SK-N-SH (cell line): ENCODE results near the gene LCORL. TPM values are rescaled to one million over a fixed set of nuclear protein-coding genes. Genes with fewer than 3 reads are reported as not detected.

Experiments used
- CTCF ChIA-PET: fragments of 300-600, 350-600 bp; formaldehyde crosslinking; extraction: SDS; loops from one replicate; lab custom pipeline; 2021; lab: Yijun Ruan, JAX
- POLR2A ChIA-PET: fragments of 350-600 bp; sonication (Branson Sonifier 250); formaldehyde crosslinking; extraction: SDS; loops from one replicate; lab custom pipeline; 2020; ENCODE audit warnings: antibody characterized with exemption, inconsistent platforms; lab: Yijun Ruan, JAX
- DNase-seq: peaks from one replicate; pipeline ENCODE4 v3.0.0; 2012
- H2AFZ ChIP-seq: fragments of 200-600 bp; sonication (generic); 2 replicates; pipeline ENCODE4 v1.8.1; 2016; ENCODE audit warnings: antibody characterized with exemption, mild to moderate bottlenecking, low read depth
- H3F3A ChIP-seq: fragments of 200-600 bp; sonication (generic); replicated peaks from 2 replicates; pipeline ENCODE3; 2016; ENCODE audit warnings: antibody characterized with exemption, mild to moderate bottlenecking; ENCODE audit not compliant: insufficient read depth
- H3K27ac ChIP-seq, 2 experiments: fragments of 200-500 bp in 1 of 2; fragments of 200-600 bp in 1 of 2; sonication (Bioruptor generic) in 1 of 2; sonication (generic), shearing (Covaris generic) in 1 of 2; 2 replicates each; pipeline versions ENCODE4 v1.5.1 to v1.6.1; 2014 to 2016; ENCODE audit warnings: low read depth in 2 of 2, inconsistent platforms in 1 of 2, low read length in 1 of 2, mild to moderate bottlenecking in 1 of 2, mixed read lengths in 1 of 2
- H3K27me3 ChIP-seq: fragments of 200-600 bp; sonication (generic), shearing (Covaris generic); 2 replicates; pipeline ENCODE4 v1.6.1; 2016; ENCODE audit warnings: mixed run types; ENCODE audit not compliant: insufficient read depth
- H3K36me3 ChIP-seq, 2 experiments: fragments of 200-500 bp in 1 of 2; fragments of 200-600 bp in 1 of 2; sonication (Bioruptor generic) in 1 of 2; sonication (generic) in 1 of 2; replicated peaks in 1 of 2; 2 replicates each; pipeline versions ENCODE3 to v1.5.1; 2014 to 2016; ENCODE audit warnings: low read length in 1 of 2, mild to moderate bottlenecking in 1 of 2; ENCODE audit not compliant: insufficient read depth in 2 of 2, control insufficient read depth in 1 of 2
- H3K4me1 ChIP-seq, 2 experiments: fragments of 200-500 bp in 1 of 2; fragments of 200-600 bp in 1 of 2; sonication (Bioruptor generic) in 1 of 2; sonication (generic), shearing (Covaris generic) in 1 of 2; 2 replicates each; pipeline versions ENCODE4 v1.5.1 to v1.6.1; 2014 to 2016; ENCODE audit warnings: low read depth in 1 of 2, low read length in 1 of 2, mixed run types in 1 of 2; ENCODE audit not compliant: insufficient read depth in 2 of 2, control insufficient read depth in 1 of 2
- H3K4me2 ChIP-seq: fragments of 200-600 bp; sonication (generic), shearing (Covaris generic); 2 replicates; pipeline ENCODE4 v1.6.1; 2017; ENCODE audit warnings: mixed run types
- H3K4me3 ChIP-seq, 2 experiments: fragments of 200-500 bp in 1 of 2; fragments of 200-600 bp in 1 of 2; sonication (Bioruptor generic) in 1 of 2; sonication (generic), shearing (Covaris generic) in 1 of 2; 2 replicates each; pipeline versions ENCODE4 v1.5.1 to v1.8.1; 2014 to 2016; ENCODE audit warnings: low read depth in 2 of 2, inconsistent platforms in 1 of 2, low read length in 1 of 2, mild to moderate bottlenecking in 1 of 2, mixed read lengths in 1 of 2, moderate library complexity in 1 of 2
- H3K79me2 ChIP-seq: fragments of 200-600 bp; sonication (generic); 2 replicates; pipeline ENCODE4 v1.8.1; 2017; ENCODE audit warnings: mild to moderate bottlenecking; ENCODE audit not compliant: insufficient read depth
- H3K9ac ChIP-seq: fragments of 200-600 bp; sonication (generic); 2 replicates; pipeline ENCODE4 v1.6.1; 2017; ENCODE audit warnings: mixed run types
- H3K9me2 ChIP-seq: fragments of 200-600 bp; sonication (generic); 2 replicates; pipeline ENCODE4 v1.6.1; 2017; ENCODE audit warnings: mixed run types
- H3K9me3 ChIP-seq: fragments of 200-600 bp; sonication (generic); 2 replicates; pipeline ENCODE4 v1.6.1; 2017; ENCODE audit warnings: mixed run types, mild to moderate bottlenecking, moderate library complexity
- H4K20me1 ChIP-seq: fragments of 200-600 bp; sonication (generic); 2 replicates; pipeline ENCODE4 v1.6.1; 2017; ENCODE audit warnings: mild to moderate bottlenecking, mixed run types; ENCODE audit not compliant: insufficient read depth
- CHD2 ChIP-seq: fragments of 150-350 bp; IDR thresholded peaks from 2 replicates; pipeline ENCODE4 v1.6.1; 2018; ENCODE audit warnings: low read length; ENCODE audit not compliant: partially characterized antibody
- ELF1 ChIP-seq: IDR thresholded peaks from 2 replicates; pipeline ENCODE4 v1.4.0; 2012
- EP300 ChIP-seq, 2 experiments: IDR thresholded peaks; 2 replicates each; pipeline versions ENCODE4 v1.4.0 to v1.6.1; 2012; ENCODE audit warnings: borderline replicate concordance in 1 of 2, low read depth in 1 of 2, low read length in 1 of 2
- GABPA ChIP-seq: IDR thresholded peaks from 2 replicates; pipeline ENCODE4 v1.4.0; 2012; ENCODE audit warnings: low read depth, mild to moderate bottlenecking
- MEF2A ChIP-seq: IDR thresholded peaks from 2 replicates; pipeline ENCODE4 v1.4.0; 2012; ENCODE audit warnings: low read depth, borderline replicate concordance
- NFIC ChIP-seq: IDR thresholded peaks from 2 replicates; pipeline ENCODE4 v1.4.0; 2012; ENCODE audit warnings: borderline replicate concordance
- NRF1 ChIP-seq: IDR thresholded peaks from 2 replicates; pipeline ENCODE4 v1.6.1; 2012; ENCODE audit warnings: low read depth, mild to moderate bottlenecking, low read length
- POLR2AphosphoS5 ChIP-seq: IDR thresholded peaks from 2 replicates; pipeline ENCODE4 v1.6.1; 2012; ENCODE audit warnings: low read depth, low read length
- RCOR1 ChIP-seq: fragments of 150-350 bp; IDR thresholded peaks from 2 replicates; pipeline ENCODE4 v1.6.1; 2017; ENCODE audit warnings: antibody characterized with exemption, low read length
- RFX5 ChIP-seq: IDR thresholded peaks from 2 replicates; pipeline ENCODE4 v1.6.1; 2012; ENCODE audit warnings: mild to moderate bottlenecking, improper control_type of control experiment, low read length
- TAF1 ChIP-seq: IDR thresholded peaks from 2 replicates; pipeline ENCODE4 v1.6.1; 2012; ENCODE audit warnings: low read depth, mild to moderate bottlenecking, low read length, moderate library complexity, borderline replicate concordance
- WGBS: methylation state at CpG from one replicate; pipeline ENCODE4 v1.1.6; 2017; ENCODE audit warnings: low lambda C conversion rate; 5-methylcytosine and 5-hydroxymethylcytosine counted together
- polyA plus RNA-seq, 3 experiments: library from polyadenylated mRNA; depleted of rRNA; stranded (reverse); fragments of >200 nt; gene quantifications; 2 replicates each; pipeline ENCODE4 v1.2.3, GENCODE V29; 2012
- TF ChIP-seq, protein P1 (sequence below): IDR thresholded peaks from 2 replicates; pipeline ENCODE4; 2012
- TF ChIP-seq, protein P2 (sequence below): IDR thresholded peaks from 2 replicates; pipeline ENCODE4 v1.4.0; 2012; ENCODE audit warnings: low read depth, borderline replicate concordance
- TF ChIP-seq, protein P3 (sequence below): fragments of 200-600 bp; sonication (generic); IDR thresholded peaks from 2 replicates; pipeline ENCODE4 v1.6.1; 2017; ENCODE audit warnings: antibody characterized with exemption, mild to moderate bottlenecking, moderate library complexity

LCORL gene
- polyA plus RNA-seq, 1 of the 3 experiments (the other 2 are of a cell fraction) = 1.9 TPM

DNA sequence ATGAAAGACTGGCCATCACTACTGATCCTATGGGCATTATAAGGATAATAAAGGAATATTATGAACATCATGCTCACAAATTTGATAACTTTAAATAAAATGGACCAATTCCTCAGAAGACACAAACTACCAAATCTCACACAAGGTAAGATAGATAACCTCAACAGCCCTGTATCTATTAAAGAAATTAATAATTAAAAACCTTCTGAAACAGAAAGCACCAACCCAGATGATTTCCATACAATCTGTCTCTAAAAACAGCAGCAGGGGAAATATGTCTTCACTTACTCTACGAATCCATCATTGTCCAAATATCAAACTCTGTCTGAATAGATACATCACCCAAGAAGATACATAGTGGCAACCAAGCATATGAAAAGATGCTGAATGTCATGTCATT lies 55.2 kb downstream of the LCORL start (continued):
- TF ChIP-seq RFX5 (no peak), GABPA (no peak), EP300 (IDR thresholded peaks at IDR 0.05; ENCODE audit: borderline replicate concordance in 1 of 2, low read depth in 1 of 2, low read length in 1 of 2) (no peak), TAF1 (no peak)
- TF ChIP-seq, protein P1, sequence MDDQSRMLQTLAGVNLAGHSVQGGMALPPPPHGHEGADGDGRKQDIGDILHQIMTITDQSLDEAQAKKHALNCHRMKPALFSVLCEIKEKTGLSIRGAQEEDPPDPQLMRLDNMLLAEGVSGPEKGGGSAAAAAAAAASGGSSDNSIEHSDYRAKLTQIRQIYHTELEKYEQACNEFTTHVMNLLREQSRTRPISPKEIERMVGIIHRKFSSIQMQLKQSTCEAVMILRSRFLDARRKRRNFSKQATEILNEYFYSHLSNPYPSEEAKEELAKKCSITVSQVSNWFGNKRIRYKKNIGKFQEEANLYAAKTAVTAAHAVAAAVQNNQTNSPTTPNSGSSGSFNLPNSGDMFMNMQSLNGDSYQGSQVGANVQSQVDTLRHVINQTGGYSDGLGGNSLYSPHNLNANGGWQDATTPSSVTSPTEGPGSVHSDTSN = no peak
- TF ChIP-seq, protein P2, sequence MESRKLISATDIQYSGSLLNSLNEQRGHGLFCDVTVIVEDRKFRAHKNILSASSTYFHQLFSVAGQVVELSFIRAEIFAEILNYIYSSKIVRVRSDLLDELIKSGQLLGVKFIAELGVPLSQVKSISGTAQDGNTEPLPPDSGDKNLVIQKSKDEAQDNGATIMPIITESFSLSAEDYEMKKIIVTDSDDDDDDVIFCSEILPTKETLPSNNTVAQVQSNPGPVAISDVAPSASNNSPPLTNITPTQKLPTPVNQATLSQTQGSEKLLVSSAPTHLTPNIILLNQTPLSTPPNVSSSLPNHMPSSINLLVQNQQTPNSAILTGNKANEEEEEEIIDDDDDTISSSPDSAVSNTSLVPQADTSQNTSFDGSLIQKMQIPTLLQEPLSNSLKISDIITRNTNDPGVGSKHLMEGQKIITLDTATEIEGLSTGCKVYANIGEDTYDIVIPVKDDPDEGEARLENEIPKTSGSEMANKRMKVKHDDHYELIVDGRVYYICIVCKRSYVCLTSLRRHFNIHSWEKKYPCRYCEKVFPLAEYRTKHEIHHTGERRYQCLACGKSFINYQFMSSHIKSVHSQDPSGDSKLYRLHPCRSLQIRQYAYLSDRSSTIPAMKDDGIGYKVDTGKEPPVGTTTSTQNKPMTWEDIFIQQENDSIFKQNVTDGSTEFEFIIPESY = no peak

DNA sequence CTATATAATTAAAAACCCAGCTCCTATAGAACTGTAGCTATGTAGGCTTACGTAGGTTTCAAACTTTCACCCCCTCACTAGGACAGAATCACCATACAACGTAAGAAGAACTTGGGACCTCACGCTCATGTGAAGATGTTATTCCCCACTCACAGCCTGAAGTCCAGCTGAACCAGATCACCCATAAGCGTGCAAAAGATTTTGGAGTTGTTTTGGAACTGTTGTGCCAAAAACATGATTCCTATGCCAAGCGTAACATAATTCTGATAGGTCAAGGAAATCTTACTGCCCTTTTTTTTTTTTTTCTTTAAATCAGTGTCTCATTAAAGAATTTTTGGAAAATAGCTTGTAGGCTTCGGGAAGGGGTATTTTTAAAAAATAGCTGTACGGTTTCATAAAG lies 57.0 kb downstream of the LCORL start:
- Histone ChIP-seq H3K36me3 (peaks cover 18 to 30% of the 10 kb centered on the region in 2 experiments), H3K9me3 (no peaks in the 10 kb centered on the region), H2AFZ (no peak overlapping the region), H3F3A (peaks cover 7% of the 10 kb centered on the region), H4K20me1 (no peaks in the 10 kb centered on the region)
- TF ChIP-seq ELF1 (no peak), RCOR1 (no peak)
- TF ChIP-seq, all 33 proteins: peak for 0
- ChIA-PET CTCF (interaction anchor here (2.7 kb wide), 1 partner anchor 10 kb away, joined by 8 read pairs; no protein-coding TSS in a partner anchor), POLR2A (no interaction called here)
- 97% methylated on average over 7 of the region's 7 CpGs for WGBS
- Histone ChIP-seq H3K4me1 (no peaks in the 10 kb centered on the region), H3K27ac (no peak overlapping the region), H3K4me2 (no peak overlapping the region), H3K79me2 (peaks cover 51% of the 10 kb centered on the region), H3K9ac (no peak overlapping the region), H3K9me2 (no peaks in the 10 kb centered on the region), H3K27me3 (no peaks in the 10 kb centered on the region), H3K4me3 (no peak overlapping the region)
- no peak for DNase-seq

DNA sequence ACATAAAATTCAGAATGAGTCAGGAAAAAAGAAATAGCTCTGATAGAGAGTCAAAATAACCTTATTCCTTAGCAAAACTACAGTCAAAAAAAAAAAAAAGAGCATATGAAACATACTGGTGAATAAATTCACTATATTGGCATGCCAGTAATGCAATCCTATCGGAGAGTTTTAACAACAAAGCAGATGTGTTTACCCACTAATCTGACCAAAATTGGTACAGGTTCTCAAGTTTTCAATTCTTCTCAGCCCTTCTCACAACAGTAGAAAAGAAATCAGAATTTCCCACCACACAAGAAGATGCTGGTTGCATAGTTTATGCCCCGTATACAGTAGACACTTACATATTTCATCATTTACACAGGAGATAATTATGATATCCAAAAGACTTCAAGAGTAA lies 59.4 kb downstream of the LCORL start:
- Histone ChIP-seq H2AFZ (no peak overlapping the region), H3K9me3 (no peaks in the 10 kb centered on the region), H3F3A (peaks cover 7% of the 10 kb centered on the region), H3K79me2 (peaks cover 41% of the 10 kb centered on the region; the same call in 1 of the 2 replicates), H3K4me3 (no peak overlapping the region), H3K4me2 (no peak overlapping the region), H3K9me2 (no peaks in the 10 kb centered on the region), H4K20me1 (no peaks in the 10 kb centered on the region), H3K27ac (no peak overlapping the region), H3K27me3 (no peaks in the 10 kb centered on the region), H3K4me1 (no peaks in the 10 kb centered on the region; a peak in 2 of 4 replicates), H3K9ac (no peak overlapping the region)
- WGBS = 75% methylated on average over 2 of the region's 2 CpGs
- no peak for DNase-seq
- TF ChIP-seq NFIC (no peak), MEF2A (no peak), ELF1 (no peak), POLR2AphosphoS5 (no peak), NRF1 (no peak), GABPA (no peak), CHD2 (no peak), RCOR1 (no peak)
- TF ChIP-seq, protein P3, sequence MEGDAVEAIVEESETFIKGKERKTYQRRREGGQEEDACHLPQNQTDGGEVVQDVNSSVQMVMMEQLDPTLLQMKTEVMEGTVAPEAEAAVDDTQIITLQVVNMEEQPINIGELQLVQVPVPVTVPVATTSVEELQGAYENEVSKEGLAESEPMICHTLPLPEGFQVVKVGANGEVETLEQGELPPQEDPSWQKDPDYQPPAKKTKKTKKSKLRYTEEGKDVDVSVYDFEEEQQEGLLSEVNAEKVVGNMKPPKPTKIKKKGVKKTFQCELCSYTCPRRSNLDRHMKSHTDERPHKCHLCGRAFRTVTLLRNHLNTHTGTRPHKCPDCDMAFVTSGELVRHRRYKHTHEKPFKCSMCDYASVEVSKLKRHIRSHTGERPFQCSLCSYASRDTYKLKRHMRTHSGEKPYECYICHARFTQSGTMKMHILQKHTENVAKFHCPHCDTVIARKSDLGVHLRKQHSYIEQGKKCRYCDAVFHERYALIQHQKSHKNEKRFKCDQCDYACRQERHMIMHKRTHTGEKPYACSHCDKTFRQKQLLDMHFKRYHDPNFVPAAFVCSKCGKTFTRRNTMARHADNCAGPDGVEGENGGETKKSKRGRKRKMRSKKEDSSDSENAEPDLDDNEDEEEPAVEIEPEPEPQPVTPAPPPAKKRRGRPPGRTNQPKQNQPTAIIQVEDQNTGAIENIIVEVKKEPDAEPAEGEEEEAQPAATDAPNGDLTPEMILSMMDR = no peak
- TF ChIP-seq, all 33 proteins: peak for 0
- peaks cover 23 to 28% of the 10 kb centered on the region in 2 experiments for H3K36me3 ChIP-seq
- ChIA-PET CTCF (interaction anchor here (1.1 to 1.5 kb wide), 2 partner anchors 18 to 145 kb away, joined by 3 to 4 read pairs; no protein-coding TSS in a partner anchor), POLR2A (no interaction called here)
